Embryonic facial prominence (tissue), 1 donor: ENCODE data around the gene ABCC4.

Experiments used
- DNase-seq: peaks from one replicate; pipeline ENCODE4 v3.0.0-alpha.2; 2016; ENCODE audit errors: extremely low spot score

The ABCC4 gene

GRCh38 chr13:95120650-95121049, 180.6 kb downstream of the ABCC4 start:
- no peak for DNase-seq

GRCh38 chr13:95118541-95119324, 182.5 kb downstream of the ABCC4 start:
- no peak for DNase-seq

- no peak for DNase-seq
Observed at GRCh38 chr13:95117092-95117491, 184.2 kb downstream of the ABCC4 start.

GRCh38 chr13:95115525-95115924, 185.7 kb downstream of the ABCC4 start:
- no peak for DNase-seq

- no peak for DNase-seq
Observed at GRCh38 chr13:95113601-95114000, 187.7 kb downstream of the ABCC4 start.

- DNase-seq, result no peak
Observed at GRCh38 chr13:95112883-95113282, 188.4 kb downstream of the ABCC4 start.

GRCh38 chr13:95111608-95112007, 189.6 kb downstream of the ABCC4 start:
- no peak for DNase-seq

- DNase-seq, result no peak
Observed at GRCh38 chr13:95106562-95106961, 194.7 kb downstream of the ABCC4 start.

GRCh38 chr13:95100525-95101433, 200.5 kb downstream of the ABCC4 start:
- no peak for DNase-seq

GRCh38 chr13:95099541-95099940, 201.7 kb downstream of the ABCC4 start:
- DNase-seq, result no peak

GRCh38 chr13:95098916-95099315, 202.3 kb downstream of the ABCC4 start:
- DNase-seq, result no peak

GRCh38 chr13:95091755-95092154, 209.5 kb downstream of the ABCC4 start:
- no peak for DNase-seq

- DNase-seq, result no peak
Observed at GRCh38 chr13:95087746-95088305, 213.4 kb downstream of the ABCC4 start.

GRCh38 chr13:95086761-95087160, 214.5 kb downstream of the ABCC4 start:
- DNase-seq, result no peak

- no peak for DNase-seq
Observed at GRCh38 chr13:95083758-95084157, 217.5 kb downstream of the ABCC4 start.

- DNase-seq, result no peak
Observed at GRCh38 chr13:95083066-95083465, 218.2 kb downstream of the ABCC4 start.

- DNase-seq, result no peak
Observed at GRCh38 chr13:95075506-95075905, 225.7 kb downstream of the ABCC4 start.

GRCh38 chr13:95074820-95075219, 226.4 kb downstream of the ABCC4 start:
- no peak for DNase-seq

- no peak for DNase-seq
Observed at GRCh38 chr13:95073747-95074311, 227.4 kb downstream of the ABCC4 start.

- DNase-seq, result no peak
Observed at GRCh38 chr13:95067303-95067702, 233.9 kb downstream of the ABCC4 start.

GRCh38 chr13:95060014-95060519, 241.2 kb downstream of the ABCC4 start:
- DNase-seq, result no peak

- DNase-seq, result no peak
Observed at GRCh38 chr13:95059306-95059705, 241.9 kb downstream of the ABCC4 start.
